Right atrium auricular region (tissue), 2 donors: ENCODE data around the gene SRSF3. TPM values are rescaled to one million over a fixed set of nuclear protein-coding genes. Genes with fewer than 3 reads are reported as not detected.
A peak's percentile ranks its signal among the peaks of the same experiment; 100 is the strongest.

Experiments used
- DNase-seq: peaks from one replicate; pipeline ENCODE4 v3.0.0-alpha.2; 2019; ENCODE audit warnings: low spot score
- H3K27ac ChIP-seq, 2 donors: fragments of 200-600 bp; sonication (generic); 1 replicate in 1 of 2; 2 replicates in 1 of 2; pipeline ENCODE4 v1.5.1; 2016 to 2019
- H3K27me3 ChIP-seq, 2 donors: fragments of 200-600 bp; sonication (generic); one replicate each; pipeline versions ENCODE4 v1.5.1 to v1.6.0; 2017 to 2019
- H3K36me3 ChIP-seq: fragments of 200-600 bp; sonication (generic); one replicate; pipeline ENCODE4 v1.5.1; 2016
- H3K4me1 ChIP-seq, 2 donors: fragments of 200-600 bp; sonication (generic); one replicate each; pipeline versions ENCODE4 v1.5.1 to v1.6.0; 2017 to 2019
- H3K4me3 ChIP-seq, 2 donors: fragments of 200-600 bp; sonication (generic); 1 replicate in 1 of 2; 2 replicates in 1 of 2; pipeline ENCODE4 v1.5.1; 2017 to 2019; ENCODE audit warnings: mild to moderate bottlenecking in 1 of 2, moderate library complexity in 1 of 2
- H3K9me3 ChIP-seq, 2 donors: fragments of 200-600 bp; sonication (generic); one replicate each; pipeline ENCODE4 v1.5.1; 2019
- CTCF ChIP-seq, 2 donors: fragments of 200-600 bp; sonication (generic); IDR thresholded peaks; one replicate each; pipeline ENCODE4 v1.5.1; 2019; ENCODE audit warnings: antibody characterized with exemption in 2 of 2
- total RNA-seq, 2 donors: library from RNA; depleted of rRNA; stranded (reverse); fragments of >200 nt; gene quantifications; one replicate each; pipeline ENCODE4 v1.1.0, GENCODE V29; 2016

SRSF3 gene
- total RNA-seq, 2 donors from 2014 or later, result 51.4 to 97.2 TPM

- TF ChIP-seq CTCF (IDR thresholded peaks at IDR 0.05), result no peak
- H3K9me3 ChIP-seq, result no peaks in the 10 kb centered on the region
- peaks cover 2 to 9% of the 10 kb centered on the region in 2 donors for H3K4me1 ChIP-seq
Observed at GRCh38 chr6:36592221-36592655, 1.9 kb upstream of the SRSF3 start.

GRCh38 chr6:36593569-36594028 lies 563 bp upstream of the SRSF3 start:
- Histone ChIP-seq H3K36me3 (peaks cover 21% of the 10 kb centered on the region), H3K4me3 (peak overlapping the region; percentile 32 to 62), H3K9me3 (no peaks in the 10 kb centered on the region), H3K4me1 (peaks cover 2 to 22% of the 10 kb centered on the region in 2 donors), H3K27me3 (no peaks in the 10 kb centered on the region), H3K27ac (peak overlapping the region; percentile 95 to 96)
- peak; percentile 75 for DNase-seq
- no peak for TF ChIP-seq CTCF (IDR thresholded peaks at IDR 0.05)

More at GRCh38 chr6:36592221-36592655, 1.9 kb upstream of the SRSF3 start:
- Histone ChIP-seq H3K27ac (no peak overlapping the region), H3K36me3 (peaks cover 8% of the 10 kb centered on the region), H3K27me3 (no peaks in the 10 kb centered on the region), H3K4me3 (no peak overlapping the region)
- DNase-seq, result no peak

GRCh38 chr6:36594816-36595643 lies 868 bp downstream of the SRSF3 start:
- H3K36me3 ChIP-seq, result peaks cover 36% of the 10 kb centered on the region
- peak overlapping the region; percentile 62 to 64 for H3K4me3 ChIP-seq
- no peak for TF ChIP-seq CTCF (IDR thresholded peaks at IDR 0.05)
- no peaks in the 10 kb centered on the region for H3K27me3 ChIP-seq
- DNase-seq, result no peak
- H3K27ac ChIP-seq, result peak overlapping the region; percentile 95 to 96
- H3K9me3 ChIP-seq, result no peaks in the 10 kb centered on the region
- peaks cover 2 to 37% of the 10 kb centered on the region in 2 donors for H3K4me1 ChIP-seq

GRCh38 chr6:36596356-36596755 lies 2.2 kb downstream of the SRSF3 start:
- Histone ChIP-seq H3K36me3 (peaks cover 48% of the 10 kb centered on the region), H3K4me1 (peaks cover 2 to 48% of the 10 kb centered on the region in 2 donors), H3K27ac (peak overlapping the region; percentile 95 to 96), H3K27me3 (no peaks in the 10 kb centered on the region), H3K4me3 (peak overlapping the region; percentile 62 to 64), H3K9me3 (no peaks in the 10 kb centered on the region)
- TF ChIP-seq CTCF (IDR thresholded peaks at IDR 0.05), result no peak
- DNase-seq, result no peak

GRCh38 chr6:36597775-36598174 lies 3.6 kb downstream of the SRSF3 start:
- Histone ChIP-seq H3K27ac (peak overlapping the region in 1 of 2 donors; percentile 96), H3K27me3 (no peaks in the 10 kb centered on the region), H3K9me3 (no peaks in the 10 kb centered on the region), H3K36me3 (peaks cover 62% of the 10 kb centered on the region), H3K4me3 (peak overlapping the region; percentile 62 to 64), H3K4me1 (peaks cover 2 to 54% of the 10 kb centered on the region in 2 donors)
- DNase-seq, result no peak
- no peak for TF ChIP-seq CTCF (IDR thresholded peaks at IDR 0.05)
